ENCODE measurements around the gene GREB1L.

GRCh38 chr18:21269349-21269748 lies 27.3 kb downstream of the GREB1L start:
- TF ChIP-seq, protein P1, sequence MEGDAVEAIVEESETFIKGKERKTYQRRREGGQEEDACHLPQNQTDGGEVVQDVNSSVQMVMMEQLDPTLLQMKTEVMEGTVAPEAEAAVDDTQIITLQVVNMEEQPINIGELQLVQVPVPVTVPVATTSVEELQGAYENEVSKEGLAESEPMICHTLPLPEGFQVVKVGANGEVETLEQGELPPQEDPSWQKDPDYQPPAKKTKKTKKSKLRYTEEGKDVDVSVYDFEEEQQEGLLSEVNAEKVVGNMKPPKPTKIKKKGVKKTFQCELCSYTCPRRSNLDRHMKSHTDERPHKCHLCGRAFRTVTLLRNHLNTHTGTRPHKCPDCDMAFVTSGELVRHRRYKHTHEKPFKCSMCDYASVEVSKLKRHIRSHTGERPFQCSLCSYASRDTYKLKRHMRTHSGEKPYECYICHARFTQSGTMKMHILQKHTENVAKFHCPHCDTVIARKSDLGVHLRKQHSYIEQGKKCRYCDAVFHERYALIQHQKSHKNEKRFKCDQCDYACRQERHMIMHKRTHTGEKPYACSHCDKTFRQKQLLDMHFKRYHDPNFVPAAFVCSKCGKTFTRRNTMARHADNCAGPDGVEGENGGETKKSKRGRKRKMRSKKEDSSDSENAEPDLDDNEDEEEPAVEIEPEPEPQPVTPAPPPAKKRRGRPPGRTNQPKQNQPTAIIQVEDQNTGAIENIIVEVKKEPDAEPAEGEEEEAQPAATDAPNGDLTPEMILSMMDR (IDR thresholded peaks at IDR 0.05; ENCODE audit: low read length) = no peak
- no peak for TF ChIP-seq EZH2phosphoT487 (IDR thresholded peaks at IDR 0.05; ENCODE audit: low read length)
- no peak for TF ChIP-seq EZH2 (optimal IDR thresholded peaks at IDR 0.05; ENCODE audit: low read depth, low read length)
